ENCODE measurements around the gene RSRC2. TPM values are rescaled to one million over a fixed set of nuclear protein-coding genes. Genes with fewer than 3 reads are reported as not detected.
A peak's percentile ranks its signal among the peaks of the same experiment; 100 is the strongest.

RSRC2 gene
- total and polyA plus RNA-seq, 10 of the 15 experiments (the other 5 are each of a cell fraction or from before 2014, with no cell fraction given), result 49.8 to 112 (median 60.6) TPM

DNA sequence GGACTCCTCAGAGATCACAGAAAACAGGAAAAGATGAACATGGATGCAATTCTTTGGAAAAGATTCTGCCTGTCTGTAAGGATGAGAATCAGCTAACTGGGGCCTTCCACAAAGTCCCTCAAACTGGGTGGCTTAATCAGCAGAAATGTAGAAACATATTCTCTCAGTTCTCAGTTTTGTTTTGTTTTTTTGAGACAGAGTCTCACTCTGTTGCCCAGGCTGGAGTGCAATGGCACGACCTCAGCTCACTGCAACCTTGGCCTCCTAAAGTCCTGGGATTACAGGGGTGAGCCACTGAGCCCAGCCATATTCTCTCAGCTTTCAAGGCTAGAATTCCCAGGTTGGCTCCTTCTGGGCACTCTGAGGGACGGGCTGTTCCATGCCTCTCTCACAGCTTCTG, 66.1 kb downstream of the RSRC2 start:
- H3K4me2 ChIP-seq (ENCODE audit: control insufficient read depth, insufficient read depth), result no peak overlapping the region
- SMC1A ChIA-PET (ENCODE audit: uncharacterized antibody, unreplicated experiment), result interaction anchor here (3.3 kb wide), 1 partner anchor 11 kb away, joined by 12 read pairs; no protein-coding TSS in a partner anchor
- no peak for TF ChIP-seq BHLHE40 (IDR thresholded peaks at IDR 0.05; ENCODE audit: borderline replicate concordance in 1 of 2, low read depth in 2 of 2, low read length in 1 of 2)
- no peak for TF ChIP-seq TBL1XR1 (IDR thresholded peaks at IDR 0.05; ENCODE audit: low read depth, low read length)
- no peak for TF ChIP-seq MTA2 (IDR thresholded peaks at IDR 0.05; ENCODE audit: low read depth)
- TF ChIP-seq POU2F2 (IDR thresholded peaks at IDR 0.05; ENCODE audit: borderline replicate concordance, low read depth, low read length), result no peak
- no peak for TF ChIP-seq SIN3A (IDR thresholded peaks at IDR 0.05; ENCODE audit: low read depth, low read length)
- TF ChIP-seq SREBF2 (IDR thresholded peaks at IDR 0.05; ENCODE audit: low read length), result no peak
- no peak for TF ChIP-seq CREM (IDR thresholded peaks at IDR 0.05; ENCODE audit: low read depth)
- TF ChIP-seq SMAD1 (IDR thresholded peaks at IDR 0.05; ENCODE audit: low read depth, partially characterized antibody), result no peak
- no peak for TF ChIP-seq EP300 (IDR thresholded peaks at IDR 0.05; ENCODE audit: borderline replicate concordance in 1 of 2, control insufficient read depth in 1 of 2, low read depth in 2 of 2, low read length in 2 of 2)
- no peak for TF ChIP-seq CEBPB (IDR thresholded peaks at IDR 0.05; ENCODE audit: borderline replicate concordance in 1 of 2, low read depth in 2 of 2, low read length in 2 of 2)
- TF ChIP-seq, protein P1, sequence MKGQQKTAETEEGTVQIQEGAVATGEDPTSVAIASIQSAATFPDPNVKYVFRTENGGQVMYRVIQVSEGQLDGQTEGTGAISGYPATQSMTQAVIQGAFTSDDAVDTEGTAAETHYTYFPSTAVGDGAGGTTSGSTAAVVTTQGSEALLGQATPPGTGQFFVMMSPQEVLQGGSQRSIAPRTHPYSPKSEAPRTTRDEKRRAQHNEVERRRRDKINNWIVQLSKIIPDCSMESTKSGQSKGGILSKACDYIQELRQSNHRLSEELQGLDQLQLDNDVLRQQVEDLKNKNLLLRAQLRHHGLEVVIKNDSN (IDR thresholded peaks at IDR 0.05; ENCODE audit: borderline replicate concordance, extremely low read length, insufficient read depth, low read depth, low read length), result no peak
- TF ChIP-seq, protein P2, sequence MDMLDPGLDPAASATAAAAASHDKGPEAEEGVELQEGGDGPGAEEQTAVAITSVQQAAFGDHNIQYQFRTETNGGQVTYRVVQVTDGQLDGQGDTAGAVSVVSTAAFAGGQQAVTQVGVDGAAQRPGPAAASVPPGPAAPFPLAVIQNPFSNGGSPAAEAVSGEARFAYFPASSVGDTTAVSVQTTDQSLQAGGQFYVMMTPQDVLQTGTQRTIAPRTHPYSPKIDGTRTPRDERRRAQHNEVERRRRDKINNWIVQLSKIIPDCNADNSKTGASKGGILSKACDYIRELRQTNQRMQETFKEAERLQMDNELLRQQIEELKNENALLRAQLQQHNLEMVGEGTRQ (IDR thresholded peaks at IDR 0.05; ENCODE audit: borderline replicate concordance, low read depth, low read length), result no peak
- TF ChIP-seq, protein P3, sequence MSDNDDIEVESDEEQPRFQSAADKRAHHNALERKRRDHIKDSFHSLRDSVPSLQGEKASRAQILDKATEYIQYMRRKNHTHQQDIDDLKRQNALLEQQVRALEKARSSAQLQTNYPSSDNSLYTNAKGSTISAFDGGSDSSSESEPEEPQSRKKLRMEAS (IDR thresholded peaks at IDR 0.05; ENCODE audit: low read depth, low read length), result no peak
- TF ChIP-seq, protein P4, sequence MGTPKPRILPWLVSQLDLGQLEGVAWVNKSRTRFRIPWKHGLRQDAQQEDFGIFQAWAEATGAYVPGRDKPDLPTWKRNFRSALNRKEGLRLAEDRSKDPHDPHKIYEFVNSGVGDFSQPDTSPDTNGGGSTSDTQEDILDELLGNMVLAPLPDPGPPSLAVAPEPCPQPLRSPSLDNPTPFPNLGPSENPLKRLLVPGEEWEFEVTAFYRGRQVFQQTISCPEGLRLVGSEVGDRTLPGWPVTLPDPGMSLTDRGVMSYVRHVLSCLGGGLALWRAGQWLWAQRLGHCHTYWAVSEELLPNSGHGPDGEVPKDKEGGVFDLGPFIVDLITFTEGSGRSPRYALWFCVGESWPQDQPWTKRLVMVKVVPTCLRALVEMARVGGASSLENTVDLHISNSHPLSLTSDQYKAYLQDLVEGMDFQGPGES (IDR thresholded peaks at IDR 0.05), result no peak
- no peak for TF ChIP-seq POLR2AphosphoS2 (IDR thresholded peaks at IDR 0.05; ENCODE audit: low read depth, low read length)
- TF ChIP-seq CREB1 (IDR thresholded peaks at IDR 0.05; ENCODE audit: low read depth), result no peak
- TF ChIP-seq, protein P5, sequence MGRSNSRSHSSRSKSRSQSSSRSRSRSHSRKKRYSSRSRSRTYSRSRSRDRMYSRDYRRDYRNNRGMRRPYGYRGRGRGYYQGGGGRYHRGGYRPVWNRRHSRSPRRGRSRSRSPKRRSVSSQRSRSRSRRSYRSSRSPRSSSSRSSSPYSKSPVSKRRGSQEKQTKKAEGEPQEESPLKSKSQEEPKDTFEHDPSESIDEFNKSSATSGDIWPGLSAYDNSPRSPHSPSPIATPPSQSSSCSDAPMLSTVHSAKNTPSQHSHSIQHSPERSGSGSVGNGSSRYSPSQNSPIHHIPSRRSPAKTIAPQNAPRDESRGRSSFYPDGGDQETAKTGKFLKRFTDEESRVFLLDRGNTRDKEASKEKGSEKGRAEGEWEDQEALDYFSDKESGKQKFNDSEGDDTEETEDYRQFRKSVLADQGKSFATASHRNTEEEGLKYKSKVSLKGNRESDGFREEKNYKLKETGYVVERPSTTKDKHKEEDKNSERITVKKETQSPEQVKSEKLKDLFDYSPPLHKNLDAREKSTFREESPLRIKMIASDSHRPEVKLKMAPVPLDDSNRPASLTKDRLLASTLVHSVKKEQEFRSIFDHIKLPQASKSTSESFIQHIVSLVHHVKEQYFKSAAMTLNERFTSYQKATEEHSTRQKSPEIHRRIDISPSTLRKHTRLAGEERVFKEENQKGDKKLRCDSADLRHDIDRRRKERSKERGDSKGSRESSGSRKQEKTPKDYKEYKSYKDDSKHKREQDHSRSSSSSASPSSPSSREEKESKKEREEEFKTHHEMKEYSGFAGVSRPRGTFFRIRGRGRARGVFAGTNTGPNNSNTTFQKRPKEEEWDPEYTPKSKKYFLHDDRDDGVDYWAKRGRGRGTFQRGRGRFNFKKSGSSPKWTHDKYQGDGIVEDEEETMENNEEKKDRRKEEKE (IDR thresholded peaks at IDR 0.05), result no peak
- TF ChIP-seq ESRRA (IDR thresholded peaks at IDR 0.05; ENCODE audit: low read length), result no peak
- no peak for TF ChIP-seq TCF12 (IDR thresholded peaks at IDR 0.05; ENCODE audit: low read depth, low read length)

More for the DNA sequence above, 66.1 kb downstream of the RSRC2 start:
- Histone ChIP-seq H3K9ac (ENCODE audit: control insufficient read depth, insufficient read depth, low read length) (no peak overlapping the region), H3K27ac (ENCODE audit: control insufficient read depth, insufficient read depth) (no peak overlapping the region), H3K9me3 (replicated peaks; ENCODE audit: control insufficient read depth, insufficient read depth, low read length) (no peaks in the 10 kb centered on the region), H3K79me2 (ENCODE audit: control insufficient read depth, insufficient read depth, low read length) (no peaks in the 10 kb centered on the region), H3K36me3 (ENCODE audit: control insufficient read depth in 2 of 2, insufficient read depth in 2 of 2, low read length in 1 of 2) (no peaks in the 10 kb centered on the region), H3K27me3 (replicated peaks in 1 of 2; ENCODE audit: control insufficient read depth in 2 of 2, insufficient read depth in 2 of 2, low read length in 1 of 2) (no peaks in the 10 kb centered on the region), H3K4me1 (ENCODE audit: control insufficient read depth, insufficient read depth, low read length) (peaks cover 8% of the 10 kb centered on the region), H2AFZ (ENCODE audit: control insufficient read depth, low read depth, low read length) (peak overlapping the region; percentile 30; the same call in 1 of the 2 replicates), H4K20me1 (ENCODE audit: control insufficient read depth, insufficient read depth) (no peaks in the 10 kb centered on the region), H3K4me3 (no peak overlapping the region)
- ChIA-PET RAD21 (ENCODE audit: unreplicated experiment) (no interaction called here), POLR2A (interaction anchor here (0.6 kb wide), 1 partner anchor 312 kb away, joined by 3 read pairs; no protein-coding TSS in a partner anchor), CTCF (interaction anchor here (1.2 to 5.7 kb wide), 2 partner anchors 11 to 61 kb away, joined by 5 to 25 read pairs; no protein-coding TSS in a partner anchor)
- BruUV-seq (replicated peaks), result no TSS peak
- intact Hi-C loops (cut with micrococcal nuclease; ENCODE audit: unreplicated experiment) (no loop called here), in situ Hi-C loops (cut with MboI) (no loop called here)
- WGBS (ENCODE audit: insufficient coverage, insufficient replicate concordance, low lambda C conversion rate, missing lambda C conversion rate), result 17% methylated on average over 2 of the region's 2 CpGs
- FAIRE-seq (no peak), DNase-seq (ENCODE audit: low read depth, low spot score) (no peak), ATAC-seq (no peak)
